Natural killer cell (primary cell): ENCODE measurements around the gene PRSS22. TPM values are rescaled to one million over a fixed set of nuclear protein-coding genes. Genes with fewer than 3 reads are reported as not detected.
A peak's percentile ranks its signal among the peaks of the same experiment; 100 is the strongest.

ENCODE experiments used
- ATAC-seq, 3 donors: fragments of 150-1000 bp in 2 of 3; fragments of 200-7000 bp in 1 of 3; cut with Tn5 transposase; 1 replicate in 1 of 3; 2 replicates in 2 of 3; pipeline ENCODE4 v1.10.0; 2021; ENCODE audit warnings: mild to moderate bottlenecking in 2 of 3, moderate library complexity in 2 of 3
- DNase-seq, 2 donors: peaks; one replicate each; pipeline versions ENCODE4 v3.0.0 to v3.0.0-alpha.2; 2013 to 2021; ENCODE audit warnings: mixed read lengths in 1 of 2
- H3K27ac ChIP-seq: one replicate; pipeline ENCODE4 v1.5.1; 2013; ENCODE audit warnings: mild to moderate bottlenecking, low read length
- H3K27me3 ChIP-seq: one replicate; pipeline ENCODE4 v1.6.1; 2013; ENCODE audit warnings: low read length; ENCODE audit not compliant: control insufficient read depth, insufficient read depth
- H3K36me3 ChIP-seq: one replicate; pipeline ENCODE4 v1.6.1; 2013; ENCODE audit warnings: low read length; ENCODE audit not compliant: control insufficient read depth, insufficient read depth
- H3K4me1 ChIP-seq: one replicate; pipeline ENCODE4 v1.6.1; 2013; ENCODE audit warnings: low read length; ENCODE audit not compliant: control insufficient read depth, insufficient read depth
- H3K4me3 ChIP-seq: one replicate; pipeline ENCODE4 v1.5.1; 2013; ENCODE audit warnings: low read length
- H3K9me3 ChIP-seq: one replicate; pipeline ENCODE4 v1.6.1; 2013; ENCODE audit warnings: low read length; ENCODE audit not compliant: control insufficient read depth, insufficient read depth
- H3K27ac Mint-ChIP-seq, 2 donors: one replicate each; pipeline ENCODE4 v1.8.0; 2022; ENCODE audit warnings: mild to moderate bottlenecking in 2 of 2, mixed read lengths in 2 of 2, moderate library complexity in 1 of 2
- H3K27me3 Mint-ChIP-seq, 2 donors: one replicate each; pipeline ENCODE4 v1.8.0; 2022; ENCODE audit warnings: low read depth in 2 of 2, mixed read lengths in 2 of 2
- H3K36me3 Mint-ChIP-seq: one replicate; pipeline ENCODE4 v1.8.0; 2022; ENCODE audit warnings: mixed read lengths
- H3K4me1 Mint-ChIP-seq, 2 donors: one replicate each; pipeline ENCODE4 v1.8.0; 2022; ENCODE audit warnings: mixed read lengths in 2 of 2
- H3K4me3 Mint-ChIP-seq: one replicate; pipeline ENCODE4 v1.8.0; 2022; ENCODE audit warnings: mild to moderate bottlenecking, moderate library complexity, mixed read lengths
- H3K9me3 Mint-ChIP-seq, 2 donors: one replicate each; pipeline ENCODE4 v1.8.0; 2022; ENCODE audit warnings: mixed read lengths in 2 of 2
- WGBS: methylation state at CpG from one replicate; pipeline ENCODE4 v1.1.7; 2013; ENCODE audit warnings: missing lambda C conversion rate; ENCODE audit not compliant: insufficient coverage; 5-methylcytosine and 5-hydroxymethylcytosine counted together
- intact Hi-C: fragments of 100-400 bp; cut with micrococcal nuclease; formaldehyde crosslinking; loops from one replicate; pipeline ENCODE4 v1.14.2; 2022
- total RNA-seq, 4 donors: library from RNA; stranded (reverse); fragments of 120-200 nt in 1 of 4; gene quantifications; one replicate each; pipeline versions ENCODE4 v1.2.3 to v1.2.4, GENCODE V29; 2013 to 2022
- TF ChIP-seq, protein P1 (sequence below): fragments of 200-600 bp; IDR thresholded peaks from one replicate; pipeline ENCODE4 v1.8.0; 2022; ENCODE audit warnings: antibody characterized with exemption

The PRSS22 gene
- total RNA-seq, 3 donors from 2014 or later (not counting 1 experiment from before 2014, with no cell fraction given) = 1.5 to 7.7 (median 3.3) TPM

DNA sequence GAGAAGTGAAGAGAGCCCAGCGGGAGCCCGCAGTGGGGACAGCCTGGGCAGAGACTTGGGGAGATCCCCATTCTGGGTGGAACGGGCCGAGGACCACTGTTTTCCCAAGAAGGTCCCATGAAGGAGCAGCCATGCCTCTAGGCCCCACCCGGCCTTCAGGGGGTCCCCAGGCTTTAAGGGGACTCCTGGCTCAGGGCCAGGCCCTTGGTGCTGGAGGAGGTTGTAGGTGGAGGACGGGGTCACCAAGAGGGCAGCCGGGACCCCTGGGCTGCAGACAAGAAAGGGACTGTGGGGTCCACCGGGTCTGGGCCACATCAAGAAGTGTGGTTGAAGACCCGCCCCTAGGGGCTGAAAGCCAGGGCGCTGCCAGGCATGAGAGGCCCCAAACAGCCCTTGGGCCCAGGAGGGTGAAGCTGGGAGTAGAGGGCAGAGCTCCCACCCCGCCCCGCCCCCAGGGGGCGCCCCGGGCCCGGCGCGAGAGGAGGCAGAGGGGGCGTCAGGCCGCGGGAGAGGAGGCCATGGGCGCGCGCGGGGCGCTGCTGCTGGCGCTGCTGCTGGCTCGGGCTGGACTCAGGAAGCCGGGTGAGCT, 41.1 kb downstream of the PRSS22 start, which contains the start of gene PRSS21:
PRSS21 (plus strand) TSS at position 487 of the 589 bp plus-strand sequence; CDS start at position 519, 32 bp downstream.
- 70% methylated on average over 28 of the region's 28 CpGs for WGBS
- no peak within 1 kb of the TSS for H3K27ac Mint-ChIP-seq
- Histone ChIP-seq H3K4me1 (peaks cover 9% of the 10 kb centered on the region), H3K27ac (no peak within 1 kb of the TSS), H3K27me3 (no peaks in the 10 kb centered on the region), H3K36me3 (no peaks in the 10 kb centered on the region), H3K4me3 (no peak within 1 kb of the TSS), H3K9me3 (no peaks in the 10 kb centered on the region)
- intact Hi-C loops = no loop called here
- no peaks in the 10 kb centered on the region for H3K36me3 Mint-ChIP-seq
- peak within 1 kb of the TSS; percentile 57 for H3K4me3 Mint-ChIP-seq
- DNase-seq = peak in 1 of 2 donors; percentile 44
- H3K27me3 Mint-ChIP-seq = no peaks in the 10 kb centered on the region
- peak in 2 of 3 donors; percentile 58 to 84 for ATAC-seq
- no peaks in the 10 kb centered on the region for H3K9me3 Mint-ChIP-seq
- no peaks in the 10 kb centered on the region for H3K4me1 Mint-ChIP-seq
- TF ChIP-seq, protein P1, sequence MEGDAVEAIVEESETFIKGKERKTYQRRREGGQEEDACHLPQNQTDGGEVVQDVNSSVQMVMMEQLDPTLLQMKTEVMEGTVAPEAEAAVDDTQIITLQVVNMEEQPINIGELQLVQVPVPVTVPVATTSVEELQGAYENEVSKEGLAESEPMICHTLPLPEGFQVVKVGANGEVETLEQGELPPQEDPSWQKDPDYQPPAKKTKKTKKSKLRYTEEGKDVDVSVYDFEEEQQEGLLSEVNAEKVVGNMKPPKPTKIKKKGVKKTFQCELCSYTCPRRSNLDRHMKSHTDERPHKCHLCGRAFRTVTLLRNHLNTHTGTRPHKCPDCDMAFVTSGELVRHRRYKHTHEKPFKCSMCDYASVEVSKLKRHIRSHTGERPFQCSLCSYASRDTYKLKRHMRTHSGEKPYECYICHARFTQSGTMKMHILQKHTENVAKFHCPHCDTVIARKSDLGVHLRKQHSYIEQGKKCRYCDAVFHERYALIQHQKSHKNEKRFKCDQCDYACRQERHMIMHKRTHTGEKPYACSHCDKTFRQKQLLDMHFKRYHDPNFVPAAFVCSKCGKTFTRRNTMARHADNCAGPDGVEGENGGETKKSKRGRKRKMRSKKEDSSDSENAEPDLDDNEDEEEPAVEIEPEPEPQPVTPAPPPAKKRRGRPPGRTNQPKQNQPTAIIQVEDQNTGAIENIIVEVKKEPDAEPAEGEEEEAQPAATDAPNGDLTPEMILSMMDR = no peak

DNA sequence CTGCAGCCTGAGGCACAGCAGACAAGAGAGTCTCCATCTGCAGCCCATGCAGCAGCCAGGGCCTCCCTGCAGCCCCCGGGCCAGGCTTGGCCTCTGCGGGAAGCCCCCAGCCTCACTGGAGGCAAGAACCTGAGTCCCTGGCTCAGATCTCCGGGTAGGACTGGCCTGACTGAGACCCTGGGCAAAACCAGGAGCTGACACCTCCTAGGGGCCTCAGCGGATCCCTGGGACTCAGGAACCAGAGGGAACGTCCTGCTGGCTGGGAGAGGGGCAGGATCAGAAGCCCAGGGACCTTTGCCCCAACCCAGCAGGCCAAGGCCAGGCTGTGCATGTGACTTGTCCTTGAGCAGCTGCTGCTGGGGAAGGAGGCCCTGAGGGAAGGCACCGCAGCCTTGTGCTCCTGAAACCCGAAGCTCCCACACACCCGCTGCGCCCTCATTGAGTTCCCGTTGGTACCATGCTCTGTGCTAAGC, 42.6 kb downstream of the PRSS22 start:
- Histone ChIP-seq H3K27ac (no peak overlapping the region), H3K36me3 (no peaks in the 10 kb centered on the region), H3K9me3 (no peaks in the 10 kb centered on the region), H3K4me1 (peaks cover 11% of the 10 kb centered on the region), H3K4me3 (no peak overlapping the region), H3K27me3 (no peaks in the 10 kb centered on the region)
- H3K9me3 Mint-ChIP-seq = no peaks in the 10 kb centered on the region
- no peak overlapping the region for H3K27ac Mint-ChIP-seq
- H3K4me1 Mint-ChIP-seq = no peaks in the 10 kb centered on the region
- ATAC-seq (no peak), DNase-seq (no peak)
- no peak overlapping the region for H3K4me3 Mint-ChIP-seq
- WGBS = 89% methylated on average over 10 of the region's 10 CpGs
- intact Hi-C loops = no loop called here
- TF ChIP-seq, protein P1 = no peak
- no peaks in the 10 kb centered on the region for H3K36me3 Mint-ChIP-seq
- H3K27me3 Mint-ChIP-seq = no peaks in the 10 kb centered on the region

DNA sequence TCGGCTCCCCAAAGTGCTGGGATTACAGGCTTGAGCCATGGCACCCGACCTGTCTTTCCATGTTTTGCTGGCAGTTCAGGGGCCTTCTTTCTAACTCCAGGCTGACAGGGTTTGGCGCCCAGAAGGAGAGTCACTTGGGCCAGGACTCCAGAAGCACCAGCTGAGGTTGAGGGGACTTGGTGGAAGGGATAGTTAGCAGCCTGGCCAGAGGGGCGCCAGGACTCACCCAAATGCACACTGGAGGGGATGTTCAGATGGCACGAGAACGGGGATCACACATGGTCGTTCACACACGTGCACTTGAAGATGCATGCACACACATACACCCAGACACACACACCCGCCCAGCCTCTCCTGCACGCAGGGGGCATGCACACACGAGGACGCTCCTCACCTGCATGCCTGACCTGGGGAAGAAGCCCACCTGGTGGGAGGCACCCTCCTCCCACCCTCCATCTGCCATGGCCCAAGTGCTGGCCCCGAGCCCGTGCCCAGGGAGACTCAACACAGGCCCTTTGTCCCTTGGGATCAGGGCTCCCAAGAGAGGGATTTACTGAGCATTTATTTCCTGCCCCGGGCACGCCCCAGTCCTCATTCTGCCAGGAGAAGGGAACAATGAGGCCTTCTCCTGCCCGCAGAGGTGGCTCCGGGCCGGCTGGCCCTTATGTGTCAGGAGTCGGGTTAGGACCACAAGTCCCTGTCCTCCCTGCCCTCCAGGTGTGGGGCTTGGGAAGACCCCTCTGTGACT, 43.2 kb downstream of the PRSS22 start:
- ATAC-seq (no peak), DNase-seq (no peak)
- no peak overlapping the region for H3K27ac Mint-ChIP-seq
- no peaks in the 10 kb centered on the region for H3K36me3 Mint-ChIP-seq
- intact Hi-C loops = no loop called here
- TF ChIP-seq, protein P1 = no peak
- no peaks in the 10 kb centered on the region for H3K36me3 ChIP-seq
- WGBS = 86% methylated on average over 20 of the region's 20 CpGs
- H3K4me3 Mint-ChIP-seq = no peak overlapping the region
- no peak overlapping the region for H3K27ac ChIP-seq
- H3K4me1 Mint-ChIP-seq = no peaks in the 10 kb centered on the region
- H3K27me3 Mint-ChIP-seq = no peaks in the 10 kb centered on the region
- no peaks in the 10 kb centered on the region for H3K9me3 ChIP-seq
- H3K9me3 Mint-ChIP-seq = no peaks in the 10 kb centered on the region
- H3K4me1 ChIP-seq = peaks cover 11% of the 10 kb centered on the region
- no peaks in the 10 kb centered on the region for H3K27me3 ChIP-seq
- no peak overlapping the region for H3K4me3 ChIP-seq
